Epithelial cell of esophagus (primary cell): ENCODE measurements around the gene MSANTD1.

Experiments used
- DNase-seq: peaks from one replicate; pipeline ENCODE4 v3.0.0; 2010; ENCODE audit warnings: low read depth
- H3K4me3 ChIP-seq: 2 replicates; pipeline ENCODE4 v1.5.1; 2011; ENCODE audit warnings: mild to moderate bottlenecking, low read length, control low read depth
- TF ChIP-seq, protein P1 (sequence below): IDR thresholded peaks from 2 replicates; pipeline ENCODE4 v1.5.1; 2011; ENCODE audit warnings: low read depth, mild to moderate bottlenecking, low read length, control low read depth, inconsistent platforms; ENCODE audit not compliant: insufficient read depth; ENCODE audit errors: missing control alignments

Gene MSANTD1

DNA sequence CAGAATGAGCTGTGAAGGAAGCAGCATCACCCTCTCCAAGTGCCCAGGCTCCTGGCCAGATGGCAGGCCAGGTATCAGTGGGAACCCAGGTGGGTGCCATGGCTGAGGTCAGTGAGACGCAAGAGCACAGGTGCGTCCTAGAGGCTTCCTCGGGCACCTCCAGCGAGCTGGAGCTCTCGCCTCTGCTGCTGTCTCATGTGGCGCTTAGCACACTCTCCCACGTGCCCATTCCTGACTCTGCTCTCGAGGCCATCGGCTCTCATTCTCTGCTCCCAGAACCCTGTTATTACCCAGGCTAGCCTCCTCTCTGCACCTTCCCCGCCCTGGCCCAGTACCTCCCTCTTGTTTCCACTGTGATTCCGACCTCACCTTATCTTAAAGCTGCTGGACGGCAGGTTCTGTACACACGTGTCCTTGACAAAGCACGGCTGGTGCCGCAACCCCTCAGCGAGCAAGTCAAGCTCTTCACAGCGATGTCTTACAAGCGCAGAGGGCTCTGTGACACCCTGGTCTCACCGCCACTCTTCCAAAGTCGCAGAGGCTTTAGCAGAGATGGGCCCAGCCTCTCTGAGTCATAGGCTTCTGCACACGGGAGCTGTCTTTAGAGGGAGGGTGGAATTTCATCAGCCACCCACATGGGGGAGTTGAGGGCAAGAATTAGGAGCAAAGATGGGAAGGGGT, 15.4 kb upstream of the MSANTD1 start:
- TF ChIP-seq, protein P1, sequence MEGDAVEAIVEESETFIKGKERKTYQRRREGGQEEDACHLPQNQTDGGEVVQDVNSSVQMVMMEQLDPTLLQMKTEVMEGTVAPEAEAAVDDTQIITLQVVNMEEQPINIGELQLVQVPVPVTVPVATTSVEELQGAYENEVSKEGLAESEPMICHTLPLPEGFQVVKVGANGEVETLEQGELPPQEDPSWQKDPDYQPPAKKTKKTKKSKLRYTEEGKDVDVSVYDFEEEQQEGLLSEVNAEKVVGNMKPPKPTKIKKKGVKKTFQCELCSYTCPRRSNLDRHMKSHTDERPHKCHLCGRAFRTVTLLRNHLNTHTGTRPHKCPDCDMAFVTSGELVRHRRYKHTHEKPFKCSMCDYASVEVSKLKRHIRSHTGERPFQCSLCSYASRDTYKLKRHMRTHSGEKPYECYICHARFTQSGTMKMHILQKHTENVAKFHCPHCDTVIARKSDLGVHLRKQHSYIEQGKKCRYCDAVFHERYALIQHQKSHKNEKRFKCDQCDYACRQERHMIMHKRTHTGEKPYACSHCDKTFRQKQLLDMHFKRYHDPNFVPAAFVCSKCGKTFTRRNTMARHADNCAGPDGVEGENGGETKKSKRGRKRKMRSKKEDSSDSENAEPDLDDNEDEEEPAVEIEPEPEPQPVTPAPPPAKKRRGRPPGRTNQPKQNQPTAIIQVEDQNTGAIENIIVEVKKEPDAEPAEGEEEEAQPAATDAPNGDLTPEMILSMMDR, result no peak
- no peak overlapping the region for H3K4me3 ChIP-seq
- peak; percentile 29 for DNase-seq

DNA sequence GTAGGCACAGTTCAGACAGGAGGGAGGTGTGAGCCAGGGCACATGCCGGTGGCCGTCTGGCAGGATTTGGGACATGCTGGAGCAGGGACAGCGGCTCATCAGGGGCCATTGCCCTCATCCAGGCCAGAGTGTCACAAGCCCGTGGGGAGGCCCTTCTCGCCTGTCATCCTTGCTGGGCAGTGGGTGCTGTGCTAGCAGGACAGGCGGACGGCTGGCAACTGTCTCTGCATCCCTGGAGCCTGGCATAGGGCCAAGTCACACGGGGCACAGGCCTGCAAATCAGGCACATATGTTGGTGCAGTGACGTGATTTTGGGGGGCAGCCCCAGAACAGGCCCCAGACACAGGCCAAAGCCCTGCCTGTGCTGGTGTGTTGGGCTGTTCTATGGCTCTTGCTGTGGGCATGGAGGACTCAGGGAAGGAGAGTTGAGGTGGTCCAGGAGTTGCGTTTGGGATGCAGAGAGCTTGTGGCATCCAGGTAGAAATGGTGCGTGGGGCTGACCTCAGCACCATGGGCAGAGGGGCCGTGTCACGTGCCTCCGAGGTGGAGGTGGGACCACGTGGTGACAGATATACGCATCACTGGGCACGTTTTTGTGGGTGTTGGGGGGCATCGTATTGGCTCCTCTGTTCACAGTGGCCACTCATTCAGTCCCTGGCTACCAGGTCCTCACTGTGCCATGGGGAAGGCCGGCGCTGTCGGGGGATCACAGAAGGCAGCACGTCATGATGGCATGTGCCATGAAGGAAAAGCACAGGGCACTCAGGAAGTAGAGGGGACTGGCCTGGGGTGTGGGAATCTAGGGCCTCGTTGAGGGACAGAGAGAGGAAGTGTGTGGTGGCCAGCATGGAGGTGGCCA, 14.6 kb upstream of the MSANTD1 start:
- TF ChIP-seq, protein P1, result no peak
- no peak overlapping the region for H3K4me3 ChIP-seq
- no peak for DNase-seq

DNA sequence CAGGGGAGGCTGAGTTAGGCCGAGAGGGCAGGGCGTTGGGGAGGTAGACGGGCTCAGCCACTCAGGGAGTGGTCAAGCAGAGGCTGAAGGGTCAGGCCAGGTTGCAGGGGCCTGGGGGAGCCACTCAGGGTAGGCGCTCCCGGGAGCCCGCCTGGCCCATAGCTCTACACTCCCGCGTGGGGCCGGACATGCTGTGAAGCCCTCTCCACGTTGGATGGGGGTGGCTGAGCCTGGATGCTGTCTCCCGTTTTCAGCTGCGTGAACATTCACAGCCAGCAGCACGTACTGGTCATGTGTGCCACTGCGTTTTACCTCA, 14.0 kb upstream of the MSANTD1 start:
- DNase-seq, result no peak
- no peak overlapping the region for H3K4me3 ChIP-seq
- TF ChIP-seq, protein P1, result no peak

DNA sequence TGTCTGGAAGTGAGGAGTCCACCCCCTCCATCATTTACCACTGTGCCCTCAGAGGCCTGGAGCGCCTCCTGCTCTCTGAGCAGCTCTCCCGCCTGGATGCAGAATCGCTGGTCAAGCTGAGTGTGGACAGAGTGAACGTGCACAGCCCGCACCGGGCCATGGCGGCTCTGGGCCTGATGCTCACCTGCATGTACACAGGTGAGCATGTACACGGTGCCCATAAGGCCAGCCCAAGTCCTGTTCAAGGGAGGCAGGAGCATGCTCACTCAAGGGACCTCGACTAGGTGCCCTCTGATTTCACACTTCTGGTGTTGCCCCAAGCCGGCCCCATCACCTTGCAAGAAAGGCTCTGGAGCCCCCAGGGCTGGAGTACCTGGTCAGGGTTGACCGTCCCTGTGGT, 13.4 kb upstream of the MSANTD1 start:
- no peak for DNase-seq
- no peak overlapping the region for H3K4me3 ChIP-seq
- TF ChIP-seq, protein P1, result no peak

DNA sequence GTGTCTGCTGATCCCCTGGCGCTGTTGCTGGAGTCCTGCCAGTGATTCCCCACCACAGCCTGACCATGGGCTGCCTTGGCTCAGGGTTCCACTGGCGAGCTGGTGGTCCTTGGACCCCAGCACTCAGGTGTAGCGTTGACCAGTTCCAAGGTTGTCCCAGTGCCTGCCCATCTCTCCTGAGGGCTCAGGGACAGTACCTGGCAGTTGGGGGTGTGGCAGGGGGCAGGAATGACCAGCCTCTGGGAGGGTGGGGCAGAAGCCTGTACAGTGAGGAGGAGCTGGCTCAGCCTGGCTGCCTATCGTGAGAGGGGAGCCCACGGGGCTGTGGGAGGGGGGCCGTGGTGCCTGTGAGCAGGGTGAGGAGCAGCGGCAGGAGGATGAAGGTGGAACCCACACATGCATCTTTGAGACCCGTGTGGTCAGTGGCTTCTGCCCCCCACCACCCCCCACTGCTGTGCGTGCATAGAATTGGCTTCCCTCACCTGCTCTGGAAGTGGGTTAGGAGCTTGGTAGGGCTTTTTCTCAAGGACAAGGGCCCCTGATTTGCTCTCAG, 12.6 kb upstream of the MSANTD1 start:
- DNase-seq, result no peak
- H3K4me3 ChIP-seq, result no peak overlapping the region
- TF ChIP-seq, protein P1, result no peak

DNA sequence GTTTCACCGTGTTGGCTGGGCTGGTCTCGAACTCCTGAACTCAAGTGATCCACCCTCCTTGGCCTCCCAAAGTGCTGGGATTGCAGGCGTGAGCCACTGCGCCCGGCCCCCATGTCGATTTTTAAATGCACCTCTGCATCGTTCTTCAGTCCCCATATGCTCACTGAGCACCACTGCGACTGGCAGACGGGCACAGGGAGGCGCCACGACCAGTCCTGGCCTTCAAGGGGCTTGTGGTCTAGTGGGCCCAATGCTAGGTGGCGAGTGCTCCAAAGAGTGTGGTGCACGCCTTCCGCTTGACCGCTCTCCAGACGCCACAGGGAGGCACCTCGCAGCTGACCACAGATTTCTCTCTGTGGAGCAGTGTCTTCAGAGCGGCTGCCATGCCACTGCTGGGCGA, 11.7 kb upstream of the MSANTD1 start:
- TF ChIP-seq, protein P1, result no peak
- H3K4me3 ChIP-seq, result no peak overlapping the region
- DNase-seq, result no peak
